Loucy (cell line): ENCODE results near the gene STPG2.

Experiments used
- H2AFZ ChIP-seq: fragments of 200-600 bp; sonication (generic); 2 replicates; pipeline ENCODE4 v1.6.0; 2016; ENCODE audit warnings: antibody characterized with exemption, mild to moderate bottlenecking, low read length, moderate library complexity
- H3F3A ChIP-seq: fragments of 200-600 bp; 2 replicates; pipeline ENCODE4 v1.6.0; 2016; ENCODE audit warnings: antibody characterized with exemption, low read depth, mild to moderate bottlenecking
- H3K27me3 ChIP-seq: fragments of 200-600 bp; sonication (generic); 2 replicates; pipeline ENCODE4 v1.6.1; 2014; ENCODE audit warnings: low read length, mild to moderate bottlenecking; ENCODE audit not compliant: insufficient read depth, poor library complexity, severe bottlenecking
- H3K36me3 ChIP-seq: fragments of 200-600 bp; sonication (generic); 2 replicates; pipeline ENCODE4 v1.6.1; 2016; ENCODE audit warnings: low read length; ENCODE audit not compliant: insufficient read depth
- H3K4me1 ChIP-seq: fragments of 200-600 bp; sonication (generic); 2 replicates; pipeline ENCODE4 v1.5.1; 2014; ENCODE audit warnings: low read length, mild to moderate bottlenecking; ENCODE audit not compliant: insufficient read depth, poor library complexity, severe bottlenecking
- H3K4me2 ChIP-seq: fragments of 200-600 bp; sonication (generic); 2 replicates; pipeline ENCODE4 v1.6.0; 2014; ENCODE audit warnings: antibody characterized with exemption, low read length, low read depth, mild to moderate bottlenecking; ENCODE audit not compliant: poor library complexity, severe bottlenecking
- H3K4me3 ChIP-seq: fragments of 200-600 bp; sonication (generic); 2 replicates; pipeline ENCODE4 v1.5.1; 2014; ENCODE audit warnings: low read length, mild to moderate bottlenecking, mixed read lengths; ENCODE audit not compliant: poor library complexity, severe bottlenecking
- H3K79me2 ChIP-seq: fragments of 200-600 bp; sonication (generic); 2 replicates; pipeline ENCODE4 v1.6.1; 2014; ENCODE audit warnings: low read length; ENCODE audit not compliant: insufficient read depth
- H3K9ac ChIP-seq: fragments of 200-600 bp; sonication (generic); 2 replicates; pipeline ENCODE4 v1.6.0; 2014; ENCODE audit warnings: mild to moderate bottlenecking, low read depth, low read length, moderate library complexity; ENCODE audit not compliant: poor library complexity, severe bottlenecking
- H3K9me2 ChIP-seq: fragments of 200-600 bp; sonication (generic); replicated peaks from 2 replicates; pipeline ENCODE4 v1.6.1; 2016; ENCODE audit warnings: low read depth, low read length, mixed read lengths
- H3K9me3 ChIP-seq: fragments of 200-600 bp; sonication (generic); 2 replicates; pipeline ENCODE4 v1.6.1; 2014; ENCODE audit warnings: mild to moderate bottlenecking, antibody characterized with exemption, low read length, low read depth; ENCODE audit not compliant: insufficient read depth
- H4K20me1 ChIP-seq: fragments of 200-600 bp; sonication (generic); 2 replicates; pipeline ENCODE4 v1.6.0; 2014; ENCODE audit warnings: antibody characterized with exemption, low read length, mild to moderate bottlenecking; ENCODE audit not compliant: insufficient read depth, poor library complexity, severe bottlenecking
- CTCF ChIP-seq: fragments of 200-600 bp; sonication (generic); conservative IDR thresholded peaks from 2 replicates; pipeline ENCODE4 v1.5.1; 2014; ENCODE audit warnings: mild to moderate bottlenecking, antibody characterized with exemption, low read length
- EZH2phosphoT487 ChIP-seq: fragments of 200-600 bp; IDR thresholded peaks from 2 replicates; pipeline ENCODE4 v1.6.1; 2018; ENCODE audit warnings: antibody characterized with exemption, mild to moderate bottlenecking, moderate library complexity, borderline replicate concordance

Gene STPG2

GRCh38 chr4:98006814-98007412 is 136.4 kb downstream of the STPG2 start:
- H3K4me3 ChIP-seq, result no peak overlapping the region
- no peaks in the 10 kb centered on the region for H3K27me3 ChIP-seq
- H3K36me3 ChIP-seq, result no peaks in the 10 kb centered on the region
- no peaks in the 10 kb centered on the region for H3F3A ChIP-seq
- no peak overlapping the region for H3K9ac ChIP-seq
- no peak overlapping the region for H2AFZ ChIP-seq
- no peaks in the 10 kb centered on the region for H3K4me1 ChIP-seq
- H3K9me3 ChIP-seq, result no peaks in the 10 kb centered on the region
- TF ChIP-seq EZH2phosphoT487 (no peak), CTCF (no peak)
- no peaks in the 10 kb centered on the region for H3K9me2 ChIP-seq
- H4K20me1 ChIP-seq, result no peaks in the 10 kb centered on the region
- no peaks in the 10 kb centered on the region for H3K79me2 ChIP-seq
- no peak overlapping the region for H3K4me2 ChIP-seq

- no peak overlapping the region for H3K4me2 ChIP-seq
- H3F3A ChIP-seq, result no peaks in the 10 kb centered on the region
Observed at GRCh38 chr4:98006060-98006459, 137.2 kb downstream of the STPG2 start.

GRCh38 chr4:98000940-98001339 is 142.3 kb downstream of the STPG2 start:
- TF ChIP-seq CTCF (no peak), EZH2phosphoT487 (no peak)
- Histone ChIP-seq H3K9me2 (no peaks in the 10 kb centered on the region), H3K79me2 (no peaks in the 10 kb centered on the region), H3K36me3 (no peaks in the 10 kb centered on the region), H2AFZ (no peak overlapping the region), H3K9ac (no peak overlapping the region), H4K20me1 (no peaks in the 10 kb centered on the region), H3F3A (no peaks in the 10 kb centered on the region), H3K9me3 (no peaks in the 10 kb centered on the region), H3K4me3 (no peak overlapping the region), H3K27me3 (no peaks in the 10 kb centered on the region), H3K4me1 (no peaks in the 10 kb centered on the region), H3K4me2 (no peak overlapping the region)

More at GRCh38 chr4:98006060-98006459, 137.2 kb downstream of the STPG2 start:
- Histone ChIP-seq H3K79me2 (no peaks in the 10 kb centered on the region), H3K9ac (no peak overlapping the region), H3K27me3 (no peaks in the 10 kb centered on the region), H3K36me3 (no peaks in the 10 kb centered on the region), H3K9me3 (no peaks in the 10 kb centered on the region), H2AFZ (no peak overlapping the region), H4K20me1 (no peaks in the 10 kb centered on the region), H3K9me2 (no peaks in the 10 kb centered on the region), H3K4me1 (no peaks in the 10 kb centered on the region), H3K4me3 (no peak overlapping the region)
- TF ChIP-seq EZH2phosphoT487 (no peak), CTCF (no peak)
